ENCODE measurements around the gene ELP1.

DNA sequence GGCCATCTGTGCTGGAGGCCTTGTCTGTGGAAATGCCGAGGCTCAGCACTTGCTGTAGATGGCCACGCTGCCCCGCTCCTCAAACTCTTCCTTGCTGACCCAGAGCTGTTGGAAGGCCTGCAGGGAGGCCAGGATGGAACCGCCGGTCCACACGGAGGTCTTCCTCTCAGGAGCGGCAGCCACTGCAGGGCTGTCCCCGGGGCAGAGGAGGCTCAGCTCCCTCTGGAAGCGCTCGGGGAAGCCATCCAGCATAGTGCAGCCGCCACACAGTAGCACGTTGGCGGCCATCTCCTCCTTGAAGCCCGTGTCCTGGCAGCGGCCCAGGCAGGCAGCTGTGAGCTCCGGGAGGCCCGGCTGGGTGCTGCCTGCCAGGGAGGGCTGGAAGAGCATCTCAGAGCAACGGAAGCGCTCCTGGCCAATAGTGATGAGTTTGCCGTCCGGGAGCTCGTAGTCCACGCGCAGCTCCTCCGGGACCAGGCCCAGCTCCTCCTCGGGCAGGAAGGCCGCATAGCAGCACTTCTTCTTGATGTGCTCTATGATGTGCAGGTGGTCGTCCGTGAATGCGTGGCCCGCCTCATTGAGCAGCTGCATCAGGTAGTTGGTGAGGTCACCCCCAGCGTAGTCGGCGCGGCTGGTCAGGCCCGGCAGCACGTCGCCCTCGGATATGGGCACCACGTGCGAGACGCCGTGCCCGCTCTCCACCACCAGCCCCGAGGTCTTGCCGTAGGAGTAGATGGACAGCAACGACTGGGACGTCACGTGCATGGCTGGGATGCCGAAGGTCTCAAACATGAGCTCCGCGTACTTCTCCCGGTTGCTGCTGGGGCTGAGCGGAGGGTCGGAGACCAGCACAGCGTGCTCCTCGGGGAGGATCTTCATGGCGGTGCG lies 79.0 kb downstream of the ELP1 start:
- TF ChIP-seq EZH2 (IDR thresholded peaks at IDR 0.05) = no peak
- TF ChIP-seq POLR2AphosphoS5 (IDR thresholded peaks at IDR 0.05; ENCODE audit: borderline replicate concordance, low read depth, low read length) = no peak
- no peak for TF ChIP-seq FOXP2 (optimal IDR thresholded peaks at IDR 0.05; ENCODE audit: control extremely low read depth, extremely low read length, insufficient read depth)
